GM19035 (cell line): Measurements from ENCODE around the gene SLC44A1.

Experiments used
- ATAC-seq: cut with Tn5 transposase; IDR thresholded peaks from one replicate; pipeline ENCODE4 v1.9.1; 2021; ENCODE audit not compliant: unreplicated experiment

Gene SLC44A1

DNA sequence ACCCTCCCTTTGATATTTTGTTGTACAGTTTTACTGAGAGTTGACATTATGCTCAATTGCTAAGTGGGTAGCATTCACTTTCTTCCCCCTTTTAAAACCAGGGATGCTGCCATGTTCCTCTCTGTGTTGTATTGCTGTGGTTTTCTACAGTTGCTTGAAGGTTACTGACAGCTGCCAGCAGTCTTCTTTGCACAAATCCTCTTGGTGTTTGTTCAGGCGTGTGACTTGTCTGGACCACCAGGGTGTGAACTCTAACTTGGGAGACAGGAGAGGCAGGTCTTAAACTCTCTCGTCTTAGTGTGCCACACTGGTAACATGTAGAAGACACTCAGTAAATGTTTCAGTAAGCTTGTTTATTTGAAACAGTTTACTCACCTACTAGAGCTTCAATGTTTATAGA is 25.1 kb downstream of the SLC44A1 start:
- no peak for ATAC-seq

DNA sequence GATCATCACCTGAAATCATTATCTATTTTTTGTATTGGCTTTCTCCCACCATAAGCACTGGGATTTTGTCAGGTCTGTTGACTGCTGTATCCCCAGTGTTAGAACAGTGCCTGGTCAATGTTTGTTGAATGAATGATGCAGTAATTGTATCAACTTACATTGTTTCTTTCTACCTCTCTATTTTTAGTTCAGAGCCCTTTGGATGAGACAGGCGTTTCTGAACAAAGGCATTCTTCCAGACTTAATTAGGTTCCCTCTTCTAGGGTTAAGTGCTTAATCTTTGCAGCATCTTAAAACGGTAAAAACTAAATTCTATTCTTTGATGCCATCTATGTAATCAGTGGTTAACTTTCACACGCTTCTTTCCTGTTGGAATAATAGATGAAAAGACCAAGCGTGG is 26.3 kb downstream of the SLC44A1 start:
- no peak for ATAC-seq

DNA sequence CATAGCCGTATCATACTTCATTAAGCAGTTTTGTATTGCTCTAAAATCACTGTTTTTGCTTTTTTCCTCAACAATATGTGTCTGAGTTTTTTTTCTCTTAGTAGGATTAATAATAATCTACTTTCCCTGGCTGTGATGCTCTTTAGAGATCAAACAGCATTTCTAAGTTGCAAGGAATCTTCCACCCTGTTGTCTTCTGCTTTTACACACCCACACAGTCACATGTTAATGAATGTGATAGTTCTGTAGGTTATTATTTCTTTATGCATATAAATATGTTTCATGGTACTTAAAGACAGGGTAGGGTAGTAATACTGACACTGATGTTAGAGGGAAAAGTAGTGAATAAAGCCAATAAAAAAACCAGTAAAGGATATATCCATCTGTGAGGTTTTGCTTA is 29.3 kb downstream of the SLC44A1 start:
- ATAC-seq, result no peak

GRCh38 chr9:105275111-105275510 is 30.7 kb downstream of the SLC44A1 start:
- ATAC-seq, result no peak

DNA sequence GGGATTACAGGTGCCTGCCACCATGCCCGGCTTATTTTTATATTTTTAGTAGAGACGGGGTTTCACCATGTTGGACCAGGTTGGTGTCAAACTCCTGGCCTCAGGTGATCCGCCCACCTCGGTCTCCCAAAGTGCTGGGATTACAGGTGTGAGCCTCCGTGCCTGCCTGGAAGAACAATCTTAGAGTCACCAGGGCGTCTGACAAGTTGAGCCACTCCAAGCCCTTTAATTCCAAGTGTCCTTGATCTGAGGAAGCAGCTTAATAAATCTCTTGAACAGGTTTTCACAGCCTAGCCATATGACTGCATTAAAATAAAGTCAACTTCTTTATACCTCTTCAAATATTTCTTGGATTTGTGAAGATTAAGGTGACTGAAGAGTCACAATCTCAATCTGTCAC is 31.5 kb downstream of the SLC44A1 start:
- no peak for ATAC-seq

DNA sequence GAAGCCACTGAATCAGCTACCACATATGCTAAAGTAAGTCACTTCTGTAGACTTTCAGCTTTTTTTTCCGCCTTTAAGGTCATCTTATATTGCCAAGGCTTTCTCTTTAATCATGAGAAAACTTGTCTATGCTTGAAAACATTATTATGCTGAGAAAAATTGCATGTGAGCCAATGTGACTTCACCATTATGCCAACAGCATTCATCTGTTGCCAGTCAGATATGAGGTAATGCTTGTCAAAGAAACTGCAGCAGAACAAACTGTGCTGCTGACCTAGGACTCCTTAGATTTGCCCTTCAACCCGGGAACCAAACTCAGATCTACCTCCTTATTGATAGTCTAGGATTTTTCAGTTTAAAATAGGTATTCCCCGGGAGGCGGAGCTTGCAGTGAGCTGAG is 34.3 kb downstream of the SLC44A1 start:
- no peak for ATAC-seq

- no peak for ATAC-seq
Measured at GRCh38 chr9:105280691-105281090, 36.2 kb downstream of the SLC44A1 start.

- no peak for ATAC-seq
Measured at GRCh38 chr9:105281272-105281671, 36.8 kb downstream of the SLC44A1 start.

DNA sequence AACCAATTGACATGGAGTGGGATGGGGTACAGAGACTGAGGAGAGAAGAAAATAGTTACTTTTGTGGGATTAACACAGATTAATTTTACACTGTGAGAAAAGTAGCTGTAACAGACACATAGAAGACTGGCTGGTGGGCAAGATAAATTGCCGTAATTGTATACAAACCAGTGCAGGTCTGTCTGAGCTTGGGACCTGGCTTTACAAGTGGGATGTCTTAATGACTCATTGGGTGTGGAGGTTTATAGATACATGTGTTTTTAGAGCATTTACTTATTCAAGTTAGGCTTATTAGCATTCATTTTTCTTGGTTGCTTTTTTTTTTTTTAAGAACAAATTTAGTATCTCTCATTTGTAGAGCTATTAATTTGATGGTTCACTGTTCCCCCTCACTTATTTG is 37.5 kb downstream of the SLC44A1 start:
- ATAC-seq, result no peak

DNA sequence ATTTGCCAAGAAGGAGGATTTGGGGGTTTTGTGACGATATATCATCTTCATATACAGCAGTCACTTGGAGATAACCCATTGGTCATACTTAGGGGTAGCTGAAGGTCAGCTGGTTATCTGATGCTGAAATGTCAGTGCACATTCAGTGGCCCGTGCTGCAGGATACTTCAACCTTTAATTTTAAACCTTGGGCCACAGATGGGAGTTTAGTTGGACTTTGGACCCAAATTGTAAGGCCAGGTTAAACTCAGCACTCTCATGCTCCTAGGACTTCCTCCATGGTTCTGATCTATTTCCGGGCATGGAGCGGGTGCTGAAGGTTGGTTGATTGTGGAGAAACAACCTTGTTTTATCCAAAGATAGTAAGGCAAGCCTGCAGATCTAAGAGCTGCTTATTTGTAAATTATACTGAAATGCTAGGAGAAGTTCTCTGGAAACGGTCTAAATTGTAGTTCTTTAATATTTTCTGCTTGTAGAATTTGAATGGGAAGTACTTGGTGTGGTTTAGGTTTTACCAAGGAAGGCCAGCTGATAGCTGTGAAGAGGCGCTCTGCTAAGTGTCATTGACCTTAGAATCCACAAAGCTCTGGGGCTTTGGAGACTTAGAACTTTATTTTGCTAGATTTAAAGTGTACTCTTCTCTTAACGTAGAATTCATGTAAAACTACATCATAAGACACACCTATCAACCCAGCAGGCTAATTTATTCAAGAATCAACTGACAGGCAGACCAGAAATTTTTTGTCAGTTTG is 38.6 kb downstream of the SLC44A1 start:
- ATAC-seq, result no peak

GRCh38 chr9:105283795-105284194 is 39.3 kb downstream of the SLC44A1 start:
- no peak for ATAC-seq

- no peak for ATAC-seq
Measured at GRCh38 chr9:105284463-105284862, 40.0 kb downstream of the SLC44A1 start.

GRCh38 chr9:105286098-105286497 is 41.6 kb downstream of the SLC44A1 start:
- ATAC-seq, result no peak

GRCh38 chr9:105289305-105289704 is 44.9 kb downstream of the SLC44A1 start:
- no peak for ATAC-seq

- no peak for ATAC-seq
Measured at GRCh38 chr9:105290418-105290817, 46.0 kb downstream of the SLC44A1 start.

GRCh38 chr9:105290954-105291353 is 46.5 kb downstream of the SLC44A1 start:
- no peak for ATAC-seq

DNA sequence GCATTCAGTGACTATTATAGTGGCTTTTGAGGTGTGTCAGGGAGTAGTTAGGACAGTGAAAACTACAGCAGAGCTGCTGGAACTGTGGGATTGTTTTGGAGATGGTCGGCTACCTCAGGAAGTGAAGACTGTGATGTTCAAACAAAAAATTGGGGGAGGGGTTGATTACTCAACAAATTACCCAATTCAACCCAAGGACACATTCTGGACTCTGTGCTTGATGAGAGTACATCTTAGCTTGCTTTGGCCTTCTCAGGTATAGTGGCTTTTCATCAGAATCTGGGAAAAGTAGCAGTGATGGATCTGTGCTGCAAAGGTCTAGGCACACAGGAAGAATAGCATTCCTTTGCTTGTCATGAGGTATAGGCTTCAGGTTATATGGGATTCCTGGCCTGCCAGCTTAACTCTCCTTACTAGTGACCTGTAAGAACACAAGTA is 47.0 kb downstream of the SLC44A1 start:
- no peak for ATAC-seq

- ATAC-seq, result no peak
Measured at GRCh38 chr9:105291938-105292337, 47.5 kb downstream of the SLC44A1 start.

- ATAC-seq, result no peak
Measured at GRCh38 chr9:105293408-105293807, 49.0 kb downstream of the SLC44A1 start.

DNA sequence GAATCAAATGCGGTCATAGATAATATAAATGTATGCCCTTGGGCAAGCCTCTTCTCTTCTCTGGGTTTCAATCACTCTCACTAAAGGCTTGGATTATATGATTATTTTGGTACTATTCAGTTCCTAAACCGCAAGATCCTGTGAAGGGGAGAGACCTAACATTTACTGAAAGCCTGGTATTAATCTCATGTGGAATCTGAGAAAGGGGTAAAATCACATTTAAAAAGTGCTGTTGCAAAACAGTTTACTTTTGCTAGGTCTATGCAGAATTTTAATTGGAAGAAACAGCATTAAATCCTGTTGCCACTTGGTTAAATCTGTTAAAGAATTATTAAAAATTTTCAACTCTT is 50.7 kb downstream of the SLC44A1 start:
- ATAC-seq, result no peak

DNA sequence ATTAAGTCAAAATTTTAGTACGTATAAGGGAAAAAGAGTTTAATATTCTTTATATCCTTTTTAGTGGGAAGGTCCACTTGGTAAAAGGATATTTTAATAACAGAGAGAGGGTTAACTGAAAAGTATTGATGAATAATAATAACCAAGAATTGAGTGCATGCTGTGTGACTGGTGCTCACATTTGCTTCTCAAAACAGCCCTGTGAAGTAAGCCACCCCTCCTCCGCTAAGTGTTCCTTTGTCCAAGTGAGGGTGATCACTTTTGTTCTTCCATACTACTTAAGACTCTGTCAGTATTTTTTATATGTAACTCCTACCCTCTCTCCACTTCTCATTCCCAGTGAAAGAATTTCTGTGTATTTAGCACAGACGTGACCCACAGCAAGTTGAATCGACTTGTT is 51.5 kb downstream of the SLC44A1 start:
- ATAC-seq, result no peak

DNA sequence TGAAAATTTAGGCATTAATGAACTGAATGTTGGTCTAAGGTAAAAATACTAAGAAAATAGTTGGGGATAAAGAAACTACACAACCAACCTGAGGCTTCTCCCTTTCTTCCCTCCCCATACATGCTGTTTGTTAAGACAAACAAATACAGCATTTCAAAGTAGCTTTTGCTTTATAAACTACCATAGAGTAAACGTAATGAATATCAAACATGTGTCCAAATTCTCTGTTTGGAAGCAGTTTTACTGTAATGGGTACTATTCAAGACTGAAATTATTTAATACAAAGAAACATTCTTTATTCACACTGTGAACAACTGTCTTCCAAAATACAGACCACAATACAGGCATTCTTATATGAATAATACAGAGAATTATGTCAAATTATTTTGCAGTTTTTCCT is 52.0 kb downstream of the SLC44A1 start:
- ATAC-seq, result no peak

GRCh38 chr9:105296877-105297287 is 52.4 kb downstream of the SLC44A1 start:
- no peak for ATAC-seq
